RWPE1 (cell line): Measurements from ENCODE around the gene PTPN4.

Source experiments
- CTCF ChIA-PET: fragments of 350-600 bp; sonication (Branson Sonifier 250); formaldehyde crosslinking; extraction: SDS; loops from one replicate; lab custom pipeline; 2021; lab: Yijun Ruan, JAX
- POLR2A ChIA-PET: fragments of 400-600 bp; formaldehyde crosslinking; extraction: SDS; loops from one replicate; lab custom pipeline; 2020; ENCODE audit warnings: antibody characterized with exemption; ENCODE audit not compliant: low non-redundant PET; lab: Yijun Ruan, JAX
- DNase-seq: peaks from one replicate; pipeline ENCODE4 v3.0.0; 2012; ENCODE audit warnings: low spot score
- H3K27ac ChIP-seq: fragments of 450-650 bp; 2 replicates; pipeline ENCODE4 v1.5.1; 2017
- CTCF ChIP-seq: fragments of 450-650 bp; conservative IDR thresholded peaks from 2 replicates; pipeline ENCODE4 v1.5.1; 2017; ENCODE audit warnings: low read depth, mild to moderate bottlenecking

PTPN4 gene

DNA sequence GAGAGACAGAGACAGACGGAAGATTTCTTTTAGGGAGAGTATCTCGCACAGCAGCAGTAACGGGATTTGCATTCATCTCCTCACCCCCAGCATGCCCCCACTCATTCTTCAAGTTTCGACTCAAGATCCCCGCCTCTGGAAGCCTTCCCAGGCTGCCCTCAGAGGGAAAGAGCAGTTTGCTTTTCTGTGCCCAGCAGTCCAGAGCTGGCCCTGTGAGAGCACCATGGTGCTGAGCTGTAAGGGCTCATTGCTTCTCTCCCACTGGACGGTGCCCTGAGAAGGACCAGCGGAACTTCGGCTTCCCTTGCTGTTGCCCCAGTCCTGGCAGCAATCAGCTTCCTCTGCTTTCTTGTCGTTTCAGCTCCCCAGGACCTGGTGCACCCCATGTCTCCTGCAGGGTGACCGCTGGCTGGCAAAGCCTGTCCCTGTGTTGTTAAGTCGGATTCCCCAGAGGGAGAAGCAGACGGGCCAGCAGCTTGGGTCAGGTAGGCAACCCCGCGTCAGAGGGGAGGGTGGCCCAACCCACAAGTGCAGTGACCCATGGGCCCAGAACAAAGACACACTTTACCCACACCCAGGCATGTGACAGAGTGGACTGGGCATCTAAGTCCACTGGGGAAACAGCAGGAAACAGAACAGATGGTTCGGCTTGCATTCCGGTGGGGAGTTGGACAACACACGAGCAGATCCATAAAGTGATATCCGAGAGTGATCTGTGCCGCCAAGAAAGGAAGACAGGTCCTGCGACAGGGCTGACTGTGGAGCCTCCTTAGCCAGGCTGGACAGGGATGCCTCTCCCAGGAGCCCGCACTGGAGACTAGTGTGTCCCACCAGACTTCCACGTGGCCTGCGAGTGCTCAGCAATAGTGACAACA lies 44.1 kb upstream of the PTPN4 start:
- H3K27ac ChIP-seq, result no peak overlapping the region
- ChIA-PET CTCF (no interaction called here), POLR2A (no interaction called here)
- no peak for TF ChIP-seq CTCF
- DNase-seq, result no peak

DNA sequence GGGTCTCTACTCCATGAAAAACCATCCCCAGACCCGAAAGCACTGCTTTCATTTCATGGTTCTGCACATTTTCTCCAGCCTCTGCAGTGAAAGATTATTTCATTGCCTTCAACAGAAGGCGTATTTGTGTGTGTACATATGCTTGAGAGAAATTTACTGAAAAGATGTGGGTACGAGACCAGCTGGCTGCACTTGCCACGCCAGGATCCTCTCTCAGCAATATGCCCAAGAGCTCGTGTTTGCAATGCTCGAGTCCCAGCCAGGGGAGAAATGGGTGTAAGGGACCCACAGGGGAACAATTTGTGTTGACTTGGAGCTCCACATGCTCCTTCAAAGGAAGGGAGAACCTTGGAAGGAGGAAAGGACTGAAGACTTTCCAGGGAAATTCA lies 43.4 kb upstream of the PTPN4 start:
- H3K27ac ChIP-seq, result no peak overlapping the region
- no peak for TF ChIP-seq CTCF
- POLR2A ChIA-PET, result no interaction called here
- CTCF ChIA-PET, result no interaction called here
- no peak for DNase-seq

DNA sequence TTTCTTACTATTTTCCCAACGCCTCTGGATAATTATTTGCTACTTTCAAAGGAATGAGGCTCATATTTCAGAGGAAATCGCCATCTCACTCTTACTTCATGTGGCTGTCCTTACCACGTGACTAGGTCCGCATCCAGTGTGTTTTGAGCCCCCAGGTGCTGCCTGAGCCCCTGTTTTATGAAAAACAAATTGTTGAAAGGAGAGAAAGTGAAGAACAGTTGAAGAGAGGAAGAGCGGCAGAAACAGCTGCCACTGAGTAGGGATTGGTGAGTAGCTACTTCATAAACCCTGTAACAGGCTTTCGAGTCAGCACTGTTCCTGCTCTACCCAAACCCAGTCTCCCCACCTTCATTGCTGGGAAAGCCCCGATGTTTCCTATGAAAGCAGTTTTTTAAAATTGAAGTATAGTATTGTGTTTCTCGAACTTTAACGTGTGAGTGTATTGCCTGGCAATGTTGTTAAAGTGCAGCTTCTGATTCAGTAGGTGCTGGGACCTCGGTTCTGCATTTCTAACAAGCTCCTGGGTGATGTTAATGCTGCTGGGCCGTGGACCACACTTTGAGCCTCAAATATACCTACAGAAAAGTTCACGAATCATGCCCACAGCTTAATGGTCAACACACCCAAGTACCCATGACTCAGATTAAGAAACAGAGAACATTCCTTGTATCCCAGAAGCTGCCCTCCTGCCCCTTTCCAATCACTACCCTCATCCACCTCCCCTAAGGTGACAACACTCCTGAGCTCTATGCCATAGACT lies 41.0 kb upstream of the PTPN4 start:
- ChIA-PET POLR2A (no interaction called here), CTCF (no interaction called here)
- H3K27ac ChIP-seq, result no peak overlapping the region
- no peak for DNase-seq
- no peak for TF ChIP-seq CTCF

- H3K27ac ChIP-seq, result no peak overlapping the region
- CTCF ChIA-PET, result interaction anchor here (0.5 kb wide), 1 partner anchor 572 kb away, joined by 3 read pairs; no protein-coding TSS in a partner anchor
- POLR2A ChIA-PET, result no interaction called here
- no peak for DNase-seq
- TF ChIP-seq CTCF, result no peak
These were observed 40.5 kb upstream of the PTPN4 start for GRCh38 chr2:119719261-119719627.

DNA sequence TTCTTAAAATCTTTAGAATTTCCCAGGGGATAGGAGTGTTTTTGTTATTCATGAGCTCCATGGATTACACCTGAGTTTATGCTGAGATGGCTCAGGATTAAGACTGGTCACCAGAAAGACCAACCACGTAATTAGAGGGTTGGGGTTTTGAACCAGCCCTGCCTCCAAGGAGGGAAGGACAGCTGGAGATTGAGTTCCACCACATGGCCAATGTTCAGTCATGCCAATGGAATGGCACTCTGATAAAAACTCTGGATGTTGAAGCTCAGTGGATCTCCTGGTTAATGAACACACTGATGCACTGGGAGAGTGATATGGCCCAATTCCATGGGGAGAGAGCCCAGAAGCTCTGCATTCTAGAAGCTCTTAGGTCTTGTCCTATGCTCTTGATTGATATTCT lies 38.7 kb upstream of the PTPN4 start:
- no peak for DNase-seq
- POLR2A ChIA-PET, result no interaction called here
- CTCF ChIA-PET, result interaction anchor here (0.9 kb wide), 1 partner anchor 410 kb away, joined by 3 read pairs; no protein-coding TSS in a partner anchor

More for the DNA sequence above, 38.7 kb upstream of the PTPN4 start:
- H3K27ac ChIP-seq, result no peak overlapping the region
- no peak for TF ChIP-seq CTCF
